ENCODE measurements around the gene STUM.

STUM gene

GRCh38 chr1:226642421-226642820 is 93.9 kb downstream of the STUM start:
- no peak for DNase-seq

GRCh38 chr1:226643177-226643576 is 94.6 kb downstream of the STUM start:
- no peak for DNase-seq

- DNase-seq: no peak
Measured at GRCh38 chr1:226643611-226644540, 95.3 kb downstream of the STUM start.

GRCh38 chr1:226644541-226645176 is 96.1 kb downstream of the STUM start:
- DNase-seq: no peak

GRCh38 chr1:226645279-226645976 is 96.9 kb downstream of the STUM start:
- DNase-seq: no peak

- DNase-seq: no peak
Measured at GRCh38 chr1:226646026-226646869, 97.7 kb downstream of the STUM start.

GRCh38 chr1:226646870-226647449 is 98.4 kb downstream of the STUM start:
- DNase-seq: no peak

- no peak for DNase-seq
Measured at GRCh38 chr1:226647719-226648118, 99.2 kb downstream of the STUM start.

- no peak for DNase-seq
Measured at GRCh38 chr1:226648421-226648820, 99.9 kb downstream of the STUM start.

- no peak for DNase-seq
Measured at GRCh38 chr1:226649244-226649643, 100.7 kb downstream of the STUM start.

GRCh38 chr1:226649780-226650179 is 101.2 kb downstream of the STUM start:
- no peak for DNase-seq

- DNase-seq: no peak
Measured at GRCh38 chr1:226650236-226650841, 101.8 kb downstream of the STUM start.

- DNase-seq: no peak
Measured at GRCh38 chr1:226651041-226651731, 102.6 kb downstream of the STUM start.

GRCh38 chr1:226651732-226652105 is 103.2 kb downstream of the STUM start:
- no peak for DNase-seq

- DNase-seq: no peak
Measured at GRCh38 chr1:226652613-226653012, 104.0 kb downstream of the STUM start.

- no peak for DNase-seq
Measured at GRCh38 chr1:226653311-226653921, 104.9 kb downstream of the STUM start.

GRCh38 chr1:226654046-226654667 is 105.6 kb downstream of the STUM start:
- DNase-seq: no peak

- no peak for DNase-seq
Measured at GRCh38 chr1:226654668-226655055, 106.1 kb downstream of the STUM start.

GRCh38 chr1:226655251-226656163 is 106.9 kb downstream of the STUM start:
- no peak for DNase-seq

Measured in right forelimb (tissue), 1 donor.